ENCODE data around the gene REPIN1. TPM values are rescaled to one million over a fixed set of nuclear protein-coding genes. Genes with fewer than 3 reads are reported as not detected.

The REPIN1 gene
- total RNA-seq, result 59.5 to 65.8 TPM (median 63.4 TPM) in 3 replicates
- long read RNA-seq, transcript REPIN1-214 (3 exons, 2,058 nt), result minor isoform, 29 of 160 reads
- long read RNA-seq, transcript REPIN1-207 (2 exons, 1,064 nt), result minor isoform, 16 of 160 reads
- long read RNA-seq, transcript REPIN1-203 (2 exons, 2,969 nt), result major isoform, 51 of 160 reads
- long read RNA-seq, transcript REPIN1-202 (1 exons, 2,876 nt), result minor isoform, 16 of 160 reads
- long read RNA-seq, partial matches to known transcripts, result 1 of 160 reads
- long read RNA-seq, other reads (novel, unspliced or antisense), result 29 of 160 reads

DNA sequence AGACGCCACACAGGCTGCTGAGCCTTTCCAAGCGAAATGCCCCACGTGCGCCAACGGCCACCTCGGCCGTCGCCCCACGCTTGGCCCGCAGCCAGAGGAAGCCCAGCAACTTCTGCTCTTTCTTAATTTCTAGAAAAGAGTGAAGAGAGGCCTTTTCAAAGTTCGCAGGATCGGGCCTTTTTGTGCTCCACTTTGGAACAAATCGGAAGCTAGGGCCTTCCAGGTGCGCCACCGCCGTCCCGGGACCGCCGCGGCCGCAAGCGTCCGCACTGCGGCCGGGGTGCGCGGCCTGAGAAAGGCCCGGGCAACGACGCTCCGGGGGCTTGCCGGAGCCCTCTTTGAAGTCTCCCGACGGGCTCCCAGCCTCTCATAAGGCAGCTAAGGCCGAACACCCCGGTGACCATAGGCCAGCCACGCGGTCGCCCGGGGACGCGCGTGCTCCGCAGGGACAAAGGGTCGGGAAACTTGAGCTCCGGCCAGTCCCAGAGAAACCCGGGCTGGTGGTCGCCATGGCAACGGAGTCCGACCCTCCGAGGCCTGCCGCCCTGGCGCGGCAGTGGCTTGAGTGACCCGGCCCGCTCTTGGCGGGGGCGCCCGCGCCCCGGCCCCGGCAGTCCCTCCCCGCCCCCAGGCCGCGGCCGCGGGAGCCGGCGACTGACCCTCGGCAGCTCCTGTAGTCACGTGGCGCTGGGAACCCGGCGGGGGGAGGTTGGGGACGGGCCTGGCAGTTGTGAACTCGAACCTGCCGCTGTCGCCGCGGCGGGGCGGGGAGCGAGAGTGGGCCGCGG is at the start of gene REPIN1:
Gene REPIN1, plus strand, starts transcription at position 727 of the 788 bp plus-strand sequence. CDS start 890 bp downstream, outside the sequence.
- H3K4me3 Mint-ChIP-seq (ENCODE audit: unreplicated experiment), result peak within 1 kb of the TSS; percentile 95
- TF ChIP-seq, protein P1, sequence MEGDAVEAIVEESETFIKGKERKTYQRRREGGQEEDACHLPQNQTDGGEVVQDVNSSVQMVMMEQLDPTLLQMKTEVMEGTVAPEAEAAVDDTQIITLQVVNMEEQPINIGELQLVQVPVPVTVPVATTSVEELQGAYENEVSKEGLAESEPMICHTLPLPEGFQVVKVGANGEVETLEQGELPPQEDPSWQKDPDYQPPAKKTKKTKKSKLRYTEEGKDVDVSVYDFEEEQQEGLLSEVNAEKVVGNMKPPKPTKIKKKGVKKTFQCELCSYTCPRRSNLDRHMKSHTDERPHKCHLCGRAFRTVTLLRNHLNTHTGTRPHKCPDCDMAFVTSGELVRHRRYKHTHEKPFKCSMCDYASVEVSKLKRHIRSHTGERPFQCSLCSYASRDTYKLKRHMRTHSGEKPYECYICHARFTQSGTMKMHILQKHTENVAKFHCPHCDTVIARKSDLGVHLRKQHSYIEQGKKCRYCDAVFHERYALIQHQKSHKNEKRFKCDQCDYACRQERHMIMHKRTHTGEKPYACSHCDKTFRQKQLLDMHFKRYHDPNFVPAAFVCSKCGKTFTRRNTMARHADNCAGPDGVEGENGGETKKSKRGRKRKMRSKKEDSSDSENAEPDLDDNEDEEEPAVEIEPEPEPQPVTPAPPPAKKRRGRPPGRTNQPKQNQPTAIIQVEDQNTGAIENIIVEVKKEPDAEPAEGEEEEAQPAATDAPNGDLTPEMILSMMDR (IDR thresholded peaks at IDR 0.05), result peak; percentile 17
- DNase-seq (ENCODE audit: low spot score), result no peak
- H3K36me3 Mint-ChIP-seq (ENCODE audit: low read depth), result no peaks in the 10 kb centered on the region
- H3K27ac Mint-ChIP-seq (ENCODE audit: unreplicated experiment), result peak within 1 kb of the TSS; percentile 96
- H3K9me3 Mint-ChIP-seq (ENCODE audit: low read depth), result no peaks in the 10 kb centered on the region
- peaks cover 29% of the 10 kb centered on the region for H3K4me1 Mint-ChIP-seq (ENCODE audit: low read depth)
- no peaks in the 10 kb centered on the region for H3K27me3 Mint-ChIP-seq (ENCODE audit: low read depth)

DNA sequence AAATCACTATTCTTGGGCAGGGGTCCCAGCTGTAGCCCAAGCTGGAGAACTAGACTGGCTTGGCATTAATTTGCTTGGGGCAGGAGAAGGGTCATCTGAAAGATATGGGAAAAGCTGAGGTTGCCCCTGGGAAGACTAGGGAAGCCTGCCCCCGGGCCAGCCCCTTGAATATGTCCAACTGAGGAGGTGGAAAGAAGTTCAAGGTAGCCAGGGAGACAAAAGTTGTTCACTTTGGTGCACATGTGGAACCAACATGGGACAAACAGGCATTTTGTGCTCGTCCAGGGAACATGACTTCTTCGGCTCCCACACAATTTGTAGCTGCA is 46.9 kb upstream of the REPIN1 start:
- TF ChIP-seq, protein P1 (IDR thresholded peaks at IDR 0.05), result no peak
- H3K4me3 Mint-ChIP-seq (ENCODE audit: unreplicated experiment), result no peak overlapping the region
- H3K27ac Mint-ChIP-seq (ENCODE audit: unreplicated experiment), result no peak overlapping the region

DNA sequence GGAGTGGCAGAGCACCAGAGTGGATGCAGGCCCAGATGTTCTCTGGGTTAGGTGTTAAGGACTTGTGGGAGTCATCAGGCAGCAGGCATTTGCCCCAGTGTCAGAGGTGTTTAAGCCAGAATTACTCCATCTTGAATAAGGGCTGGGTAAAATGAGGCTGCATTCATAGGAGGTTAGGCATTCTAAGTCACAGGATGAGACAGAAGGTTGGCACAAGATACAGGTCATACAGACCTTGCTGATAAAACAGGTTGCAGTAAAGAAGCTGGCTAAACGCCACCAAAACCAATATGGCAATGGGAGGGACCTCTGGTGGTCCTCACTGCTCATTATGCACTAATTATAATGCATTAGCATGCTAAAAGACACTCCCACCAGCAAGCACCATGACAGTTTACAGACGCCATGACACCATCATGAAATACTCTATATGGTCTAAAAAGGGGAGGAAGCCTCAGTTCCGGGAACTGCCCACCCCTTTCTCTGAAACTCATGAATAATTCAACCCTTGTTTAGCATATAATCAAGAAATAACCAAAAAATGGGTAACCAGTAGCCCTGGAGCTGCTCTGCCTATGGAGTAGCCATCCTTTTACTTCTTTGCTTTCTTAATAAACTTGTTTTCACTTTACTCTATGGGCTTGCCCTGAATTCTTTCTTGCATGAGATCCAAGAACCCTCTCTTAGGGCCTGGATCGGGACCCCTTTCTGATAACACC is 46.3 kb upstream of the REPIN1 start:
- Mint-ChIP-seq H3K27ac (ENCODE audit: unreplicated experiment) (no peak overlapping the region), H3K4me1 (ENCODE audit: low read depth) (peaks cover 12% of the 10 kb centered on the region), H3K27me3 (ENCODE audit: low read depth) (peaks cover 4% of the 10 kb centered on the region), H3K4me3 (ENCODE audit: unreplicated experiment) (peak overlapping the region; percentile 58), H3K36me3 (ENCODE audit: low read depth) (peaks cover 2% of the 10 kb centered on the region), H3K9me3 (ENCODE audit: low read depth) (no peaks in the 10 kb centered on the region)
- no peak for DNase-seq (ENCODE audit: low spot score)
- TF ChIP-seq, protein P1 (IDR thresholded peaks at IDR 0.05), result no peak

More for the DNA sequence above, 46.9 kb upstream of the REPIN1 start:
- Mint-ChIP-seq H3K4me1 (ENCODE audit: low read depth) (peaks cover 12% of the 10 kb centered on the region), H3K27me3 (ENCODE audit: low read depth) (peaks cover 4% of the 10 kb centered on the region), H3K9me3 (ENCODE audit: low read depth) (no peaks in the 10 kb centered on the region), H3K36me3 (ENCODE audit: low read depth) (no peaks in the 10 kb centered on the region)
- DNase-seq (ENCODE audit: low spot score), result no peak

DNA sequence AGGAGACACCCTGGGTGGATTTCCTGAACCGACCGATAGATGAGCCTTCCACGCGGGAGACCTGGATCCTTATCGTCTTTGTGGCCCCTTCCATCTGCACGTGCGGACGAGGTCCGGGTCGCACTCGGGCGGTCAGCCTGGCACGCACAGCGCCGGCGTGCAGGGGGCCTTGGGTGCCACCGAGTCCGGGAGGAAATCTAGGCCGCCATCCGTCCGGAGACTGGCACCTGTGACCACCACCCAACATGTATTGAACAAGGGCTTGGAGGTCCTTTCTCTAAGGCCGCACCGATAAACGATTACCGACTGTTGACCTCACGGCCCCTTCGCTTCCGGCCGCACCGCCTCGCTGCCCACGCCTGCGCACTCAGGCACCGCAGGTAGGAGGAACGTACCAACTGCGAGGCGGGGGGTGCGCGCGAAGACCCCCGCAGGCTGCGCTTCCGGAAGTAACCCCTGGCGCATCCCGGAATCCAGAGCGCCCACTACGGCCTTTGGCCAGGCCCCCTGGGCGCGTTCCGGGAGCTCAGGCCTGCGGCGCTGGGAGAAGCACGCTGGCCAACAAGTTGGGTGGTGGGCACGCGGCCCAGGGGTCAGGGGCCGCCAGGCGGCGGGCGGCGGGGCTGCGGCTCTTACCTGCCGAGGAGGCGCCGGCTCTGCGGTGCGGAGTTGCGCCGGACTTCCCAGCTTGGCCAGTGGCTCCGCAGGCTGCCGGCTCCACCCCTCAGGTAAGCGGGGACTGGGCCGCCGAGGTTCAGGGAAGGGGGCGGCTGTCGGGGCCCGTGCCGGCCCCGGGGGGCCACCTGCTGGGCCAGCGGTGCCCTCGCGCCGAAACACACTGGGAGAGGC is 45.6 kb upstream of the REPIN1 start, which contains the start of the genes ACTR3C and LRRC61:
Gene ACTR3C, minus strand, starts transcription at position 713 of the 849 bp plus-strand sequence. CDS start 28,249 bp downstream, outside the sequence.
Gene LRRC61, plus strand, starts transcription at position 523 of the 849 bp plus-strand sequence. CDS start 13,507 bp downstream, outside the sequence.
- Mint-ChIP-seq H3K4me3 (ENCODE audit: unreplicated experiment) (peak within 1 kb of the TSS; percentile 76), H3K36me3 (ENCODE audit: low read depth) (peaks cover 2% of the 10 kb centered on the region), H3K27ac (ENCODE audit: unreplicated experiment) (peak within 1 kb of the TSS; percentile 27), H3K4me1 (ENCODE audit: low read depth) (peaks cover 12% of the 10 kb centered on the region), H3K27me3 (ENCODE audit: low read depth) (peaks cover 4% of the 10 kb centered on the region), H3K9me3 (ENCODE audit: low read depth) (no peaks in the 10 kb centered on the region)
- TF ChIP-seq, protein P1 (IDR thresholded peaks at IDR 0.05), result no peak
- no peak for DNase-seq (ENCODE audit: low spot score)
